HG03095 (cell line): Measurements from ENCODE around the gene DNAJB12.
"Not testable (repeated sequence)": the region's sequence is repeated elsewhere in the genome, so short reads cannot be mapped to it uniquely, and the experiment has no call there.

Source experiments
- ATAC-seq: cut with Tn5 transposase; IDR thresholded peaks from one replicate; pipeline ENCODE4 v1.9.1; 2021; ENCODE audit warnings: moderate library complexity; ENCODE audit not compliant: unreplicated experiment

DNAJB12 gene

GRCh38 chr10:72318418-72319262, 36.1 kb downstream of the DNAJB12 start:
- no peak for ATAC-seq

- ATAC-seq = no peak
These were observed 37.8 kb downstream of the DNAJB12 start for GRCh38 chr10:72316748-72317435.

- no peak for ATAC-seq
These were observed 38.4 kb downstream of the DNAJB12 start for GRCh38 chr10:72316386-72316700.

- no peak for ATAC-seq
These were observed 38.9 kb downstream of the DNAJB12 start for GRCh38 chr10:72315611-72316385.

- no peak for ATAC-seq
These were observed 39.7 kb downstream of the DNAJB12 start for GRCh38 chr10:72315054-72315453.

GRCh38 chr10:72314263-72314662, 40.5 kb downstream of the DNAJB12 start:
- no peak for ATAC-seq

GRCh38 chr10:72312865-72313391, 41.8 kb downstream of the DNAJB12 start:
- no peak for ATAC-seq

GRCh38 chr10:72311667-72312066, 43.1 kb downstream of the DNAJB12 start:
- ATAC-seq = no peak

- ATAC-seq = no peak
These were observed 44.1 kb downstream of the DNAJB12 start for GRCh38 chr10:72310636-72311035.

GRCh38 chr10:72310241-72310633, 44.5 kb downstream of the DNAJB12 start:
- ATAC-seq = no peak

- no peak for ATAC-seq
These were observed 45.2 kb downstream of the DNAJB12 start for GRCh38 chr10:72309290-72310240.

GRCh38 chr10:72308320-72308987, 46.3 kb downstream of the DNAJB12 start:
- no peak for ATAC-seq

- not testable (repeated sequence) for ATAC-seq
These were observed 47.0 kb downstream of the DNAJB12 start for GRCh38 chr10:72307711-72308110.

GRCh38 chr10:72306215-72306760, 48.4 kb downstream of the DNAJB12 start:
- ATAC-seq = no peak

GRCh38 chr10:72303424-72304128, 51.1 kb downstream of the DNAJB12 start:
- no peak for ATAC-seq

- no peak for ATAC-seq
These were observed 55.9 kb downstream of the DNAJB12 start for GRCh38 chr10:72298592-72299519.

- peak; percentile 72 for ATAC-seq
These were observed 56.7 kb downstream of the DNAJB12 start for GRCh38 chr10:72297805-72298591.
